ENCODE data around the gene PNRC2.

Gene PNRC2

DNA sequence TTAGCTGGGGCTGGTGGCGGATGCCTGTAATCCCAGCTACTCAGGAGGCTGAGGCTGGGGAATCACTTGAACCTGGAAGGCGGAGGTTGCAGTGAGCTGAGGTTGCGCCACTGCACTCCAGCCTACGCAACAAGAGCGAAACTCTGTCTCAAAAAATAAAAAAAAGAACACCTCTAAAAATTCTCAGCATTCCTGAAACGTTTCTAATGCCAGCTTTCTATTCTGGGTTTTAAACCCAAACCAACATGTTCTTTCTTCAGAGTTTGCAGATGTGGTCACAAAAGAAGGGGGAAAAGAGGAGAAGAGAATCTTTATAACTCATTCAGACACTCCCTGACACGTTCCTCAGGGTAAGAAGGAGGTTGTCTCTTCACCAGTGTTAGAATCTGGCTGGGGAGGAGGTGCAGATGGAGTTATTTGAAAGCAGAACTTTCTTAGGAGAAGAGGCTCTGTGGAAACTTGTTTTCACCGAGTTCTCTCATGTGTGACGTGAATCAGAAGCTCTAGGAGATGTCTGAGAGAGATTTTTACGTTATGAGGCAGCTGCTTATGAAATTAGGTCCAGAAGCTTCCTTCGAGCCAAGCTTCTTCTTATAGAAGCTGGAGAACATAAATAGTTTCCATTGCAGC, 28.7 kb upstream of the PNRC2 start:
- Histone ChIP-seq H3K4me3 (ENCODE audit: low read length, poor library complexity, severe bottlenecking) (no peak overlapping the region), H3K9ac (ENCODE audit: low read depth, low read length, poor library complexity, severe bottlenecking) (no peak overlapping the region), H3K79me2 (ENCODE audit: insufficient read depth, low read length) (no peaks in the 10 kb centered on the region), H3K4me1 (ENCODE audit: insufficient read depth, low read length, poor library complexity, severe bottlenecking) (no peaks in the 10 kb centered on the region), H3F3A (ENCODE audit: low read depth) (no peaks in the 10 kb centered on the region), H3K36me3 (ENCODE audit: insufficient read depth, low read length) (no peaks in the 10 kb centered on the region), H4K20me1 (ENCODE audit: insufficient read depth, low read length, poor library complexity, severe bottlenecking) (no peaks in the 10 kb centered on the region), H2AFZ (ENCODE audit: low read length) (no peak overlapping the region), H3K9me2 (replicated peaks; ENCODE audit: low read depth, low read length) (no peaks in the 10 kb centered on the region), H3K9me3 (ENCODE audit: insufficient read depth, low read depth, low read length) (no peaks in the 10 kb centered on the region), H3K27me3 (ENCODE audit: insufficient read depth, low read length, poor library complexity, severe bottlenecking) (no peaks in the 10 kb centered on the region), H3K4me2 (ENCODE audit: low read depth, low read length, poor library complexity, severe bottlenecking) (no peak overlapping the region)
- TF ChIP-seq CTCF (conservative IDR thresholded peaks at IDR 0.05; ENCODE audit: low read length) (no peak), EZH2phosphoT487 (IDR thresholded peaks at IDR 0.05; ENCODE audit: borderline replicate concordance) (no peak)

- H3K9ac ChIP-seq (ENCODE audit: low read depth, low read length, poor library complexity, severe bottlenecking) = no peak overlapping the region
- no peaks in the 10 kb centered on the region for H3K4me1 ChIP-seq (ENCODE audit: insufficient read depth, low read length, poor library complexity, severe bottlenecking)
- no peaks in the 10 kb centered on the region for H3F3A ChIP-seq (ENCODE audit: low read depth)
- H3K4me3 ChIP-seq (ENCODE audit: low read length, poor library complexity, severe bottlenecking) = no peak overlapping the region
- no peaks in the 10 kb centered on the region for H3K27me3 ChIP-seq (ENCODE audit: insufficient read depth, low read length, poor library complexity, severe bottlenecking)
- H3K9me2 ChIP-seq (replicated peaks; ENCODE audit: low read depth, low read length) = no peaks in the 10 kb centered on the region
- H4K20me1 ChIP-seq (ENCODE audit: insufficient read depth, low read length, poor library complexity, severe bottlenecking) = no peaks in the 10 kb centered on the region
- H2AFZ ChIP-seq (ENCODE audit: low read length) = no peak overlapping the region
- no peak overlapping the region for H3K4me2 ChIP-seq (ENCODE audit: low read depth, low read length, poor library complexity, severe bottlenecking)
- H3K9me3 ChIP-seq (ENCODE audit: insufficient read depth, low read depth, low read length) = no peaks in the 10 kb centered on the region
- no peak for TF ChIP-seq CTCF (conservative IDR thresholded peaks at IDR 0.05; ENCODE audit: low read length)
- H3K79me2 ChIP-seq (ENCODE audit: insufficient read depth, low read length) = no peaks in the 10 kb centered on the region
- H3K36me3 ChIP-seq (ENCODE audit: insufficient read depth, low read length) = no peaks in the 10 kb centered on the region
These were observed 28.1 kb upstream of the PNRC2 start for GRCh38 chr1:23931491-23931880.

DNA sequence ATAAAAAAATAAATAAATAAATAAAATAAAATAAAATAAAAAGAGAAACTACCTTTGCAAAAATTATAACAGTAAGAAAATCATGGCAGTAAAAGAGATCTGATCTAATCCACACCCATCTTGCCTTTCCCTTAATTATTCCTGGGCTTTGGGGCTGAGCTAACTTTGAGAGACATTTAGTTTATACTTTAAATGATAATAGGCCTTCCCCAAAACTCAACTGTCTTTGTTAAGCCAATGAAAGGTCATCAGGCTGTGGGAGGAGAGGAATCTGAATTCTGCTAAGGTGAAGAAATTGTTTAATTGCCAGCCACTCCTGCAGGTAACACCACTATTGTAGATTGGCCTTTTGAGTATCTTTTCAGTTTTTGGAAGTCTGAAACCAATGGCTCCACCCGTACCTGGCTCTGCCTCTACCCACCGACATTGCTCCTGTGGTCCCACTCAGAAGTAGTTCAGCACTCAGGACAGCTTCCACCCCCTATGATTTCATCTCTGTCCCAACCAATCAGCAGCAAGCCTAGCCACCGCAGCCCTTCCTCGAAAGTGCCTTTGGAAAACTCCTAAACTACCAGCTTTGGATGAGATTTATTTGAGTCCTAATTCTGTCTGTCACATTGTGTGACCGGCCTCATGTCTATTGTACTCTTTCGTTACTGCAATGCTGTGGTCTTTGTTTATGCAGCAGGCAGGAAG, 23.0 kb upstream of the PNRC2 start:
- H3F3A ChIP-seq (ENCODE audit: low read depth) = no peaks in the 10 kb centered on the region
- H3K9ac ChIP-seq (ENCODE audit: low read depth, low read length, poor library complexity, severe bottlenecking) = no peak overlapping the region
- no peaks in the 10 kb centered on the region for H4K20me1 ChIP-seq (ENCODE audit: insufficient read depth, low read length, poor library complexity, severe bottlenecking)
- no peaks in the 10 kb centered on the region for H3K4me1 ChIP-seq (ENCODE audit: insufficient read depth, low read length, poor library complexity, severe bottlenecking)
- H3K27me3 ChIP-seq (ENCODE audit: insufficient read depth, low read length, poor library complexity, severe bottlenecking) = no peaks in the 10 kb centered on the region
- no peaks in the 10 kb centered on the region for H3K9me3 ChIP-seq (ENCODE audit: insufficient read depth, low read depth, low read length)
- no peak overlapping the region for H2AFZ ChIP-seq (ENCODE audit: low read length)
- TF ChIP-seq CTCF (conservative IDR thresholded peaks at IDR 0.05; ENCODE audit: low read length) (no peak), EZH2phosphoT487 (IDR thresholded peaks at IDR 0.05; ENCODE audit: borderline replicate concordance) (no peak)
- no peaks in the 10 kb centered on the region for H3K36me3 ChIP-seq (ENCODE audit: insufficient read depth, low read length)
- H3K79me2 ChIP-seq (ENCODE audit: insufficient read depth, low read length) = no peaks in the 10 kb centered on the region
- H3K4me2 ChIP-seq (ENCODE audit: low read depth, low read length, poor library complexity, severe bottlenecking) = no peak overlapping the region
- H3K4me3 ChIP-seq (ENCODE audit: low read length, poor library complexity, severe bottlenecking) = no peak overlapping the region
- H3K9me2 ChIP-seq (replicated peaks; ENCODE audit: low read depth, low read length) = no peaks in the 10 kb centered on the region

Data from Loucy (cell line).